ENCODE results near the gene CPEB3. TPM values are rescaled to one million over a fixed set of nuclear protein-coding genes. Genes with fewer than 3 reads are reported as not detected.

The CPEB3 gene
- total RNA-seq, 1 experiment from 2014 or later = 1.0 TPM

DNA sequence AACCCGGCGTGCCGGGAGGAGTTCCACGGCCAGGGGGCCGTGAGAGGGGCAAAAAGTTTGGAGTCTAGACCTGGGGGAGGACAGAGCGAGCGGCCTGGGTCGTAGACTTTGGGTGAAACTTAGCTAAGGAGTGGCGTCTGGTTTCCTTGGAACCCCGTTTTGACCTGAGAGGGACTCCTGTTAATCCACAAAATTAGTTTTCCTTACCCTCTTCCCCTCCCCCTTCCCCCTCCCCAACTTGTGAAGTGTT lies 663 bp upstream of the CPEB3 start:
- no peaks in the 10 kb centered on the region for H3K27me3 ChIP-seq (ENCODE audit: insufficient read depth, low read length)
- no peak overlapping the region for H2BK5ac ChIP-seq (ENCODE audit: insufficient read length, low read length)
- no peaks in the 10 kb centered on the region for H3K9me3 ChIP-seq (ENCODE audit: control insufficient read depth, low read depth, low read length)
- H2AFZ ChIP-seq (ENCODE audit: low read length) = no peak overlapping the region
- peak overlapping the region; percentile 72 for H3K9ac ChIP-seq (ENCODE audit: extremely low read depth, insufficient read length, low read length)
- no peak overlapping the region for H4K5ac ChIP-seq (ENCODE audit: insufficient read length, low read depth, low read length)
- H3K4me2 ChIP-seq (ENCODE audit: insufficient read depth, insufficient read length, low read length) = peak overlapping the region; percentile 97
- no peaks in the 10 kb centered on the region for H3K27me3 Mint-ChIP-seq (ENCODE audit: low read depth)
- peaks cover 9% of the 10 kb centered on the region for H3K23me2 ChIP-seq (ENCODE audit: insufficient read length, low read depth, low read length, poor library complexity, severe bottlenecking)
- no peak overlapping the region for H2AK5ac ChIP-seq (ENCODE audit: insufficient read length, low read length)
- TF ChIP-seq, protein P1, sequence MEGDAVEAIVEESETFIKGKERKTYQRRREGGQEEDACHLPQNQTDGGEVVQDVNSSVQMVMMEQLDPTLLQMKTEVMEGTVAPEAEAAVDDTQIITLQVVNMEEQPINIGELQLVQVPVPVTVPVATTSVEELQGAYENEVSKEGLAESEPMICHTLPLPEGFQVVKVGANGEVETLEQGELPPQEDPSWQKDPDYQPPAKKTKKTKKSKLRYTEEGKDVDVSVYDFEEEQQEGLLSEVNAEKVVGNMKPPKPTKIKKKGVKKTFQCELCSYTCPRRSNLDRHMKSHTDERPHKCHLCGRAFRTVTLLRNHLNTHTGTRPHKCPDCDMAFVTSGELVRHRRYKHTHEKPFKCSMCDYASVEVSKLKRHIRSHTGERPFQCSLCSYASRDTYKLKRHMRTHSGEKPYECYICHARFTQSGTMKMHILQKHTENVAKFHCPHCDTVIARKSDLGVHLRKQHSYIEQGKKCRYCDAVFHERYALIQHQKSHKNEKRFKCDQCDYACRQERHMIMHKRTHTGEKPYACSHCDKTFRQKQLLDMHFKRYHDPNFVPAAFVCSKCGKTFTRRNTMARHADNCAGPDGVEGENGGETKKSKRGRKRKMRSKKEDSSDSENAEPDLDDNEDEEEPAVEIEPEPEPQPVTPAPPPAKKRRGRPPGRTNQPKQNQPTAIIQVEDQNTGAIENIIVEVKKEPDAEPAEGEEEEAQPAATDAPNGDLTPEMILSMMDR (conservative IDR thresholded peaks at IDR 0.05) = no peak
- no peak overlapping the region for H2BK120ac ChIP-seq (ENCODE audit: low read depth, low read length, poor library complexity, severe bottlenecking)
- peak overlapping the region; percentile 79 for H3K14ac ChIP-seq (ENCODE audit: insufficient read depth, low read length)
- H3K79me2 ChIP-seq (ENCODE audit: insufficient read depth, low read length) = peaks cover 25% of the 10 kb centered on the region; the same call in 1 of the 2 replicates
- H2BK20ac ChIP-seq (ENCODE audit: low read depth, low read length, poor library complexity, severe bottlenecking) = no peak overlapping the region
- peaks cover 6 to 23% (median 15%) of the 10 kb centered on the region in 3 experiments; a peak in 6 of 7 replicates for H3K36me3 Mint-ChIP-seq (ENCODE audit: insufficient read depth in 1 of 3, low read depth in 3 of 3)
- peak overlapping the region; percentile 80 to 94 for H3K4me3 Mint-ChIP-seq
- H3K79me1 ChIP-seq (ENCODE audit: insufficient read depth, low read depth, low read length, poor library complexity, severe bottlenecking) = peaks cover 7% of the 10 kb centered on the region
- DNase-seq = no peak
- no CpG with 5 or more reads among the region's 10 CpGs for WGBS (ENCODE audit: extremely low coverage, insufficient read length, low lambda C conversion rate)
- H3T11ph ChIP-seq (ENCODE audit: low read length) = no peak overlapping the region
- no peak overlapping the region for H3K56ac ChIP-seq (ENCODE audit: insufficient read length, low read depth, low read length)
- no peak overlapping the region for H2BK15ac ChIP-seq (ENCODE audit: low read depth, low read length)
- peaks cover 15 to 16% of the 10 kb centered on the region in 2 experiments for H3K4me1 Mint-ChIP-seq
- 0 out of 7 replicates have a peak overlapping the region, but pooled peaks of 1 of the 3 experiments have one; percentile 83 for H3K27ac Mint-ChIP-seq
- no peak overlapping the region for H3K23ac ChIP-seq (ENCODE audit: insufficient read length, low read depth, low read length)
- H3K18ac ChIP-seq (ENCODE audit: insufficient read length, low read depth, low read length) = peak overlapping the region; percentile 36
- no peak overlapping the region for H2BK12ac ChIP-seq (ENCODE audit: insufficient read length, low read depth, low read length)
- H4K91ac ChIP-seq (ENCODE audit: insufficient read length, low read depth, low read length) = peak overlapping the region; percentile 30
- H3K4ac ChIP-seq (ENCODE audit: low read depth, low read length) = no peak overlapping the region
- no peak overlapping the region for H3K27ac ChIP-seq (ENCODE audit: insufficient read length, low read depth, low read length)
- H3K9me3 Mint-ChIP-seq = 0 out of 5 replicates have a peak, but pooled peaks cover 0 to 3% of the 10 kb centered on the region in 2 experiments
- no peaks in the 10 kb centered on the region for H3K4me1 ChIP-seq (ENCODE audit: insufficient read depth, low read length)
- no peaks in the 10 kb centered on the region for H4K20me1 ChIP-seq (ENCODE audit: control insufficient read depth, insufficient read depth, insufficient read length)
- no peak overlapping the region for H4K8ac ChIP-seq (replicated peaks; ENCODE audit: insufficient read length, low read depth, low read length)
